ENCODE data around the gene ABHD6. TPM values are rescaled to one million over a fixed set of nuclear protein-coding genes. Genes with fewer than 3 reads are reported as not detected.

Gene ABHD6
- total and polyA plus RNA-seq, 9 of the 15 experiments (the other 6 are each of a cell fraction or from before 2014, with no cell fraction given): 0.53 to 3.6 (median 2.5) TPM

GRCh38 chr3:58198804-58199203 is 38.8 kb upstream of the ABHD6 start (continued):
- no peak for TF ChIP-seq ZBTB49 (CRISPR knock-in tag; IDR thresholded peaks at IDR 0.05; ENCODE audit: borderline replicate concordance)

GRCh38 chr3:58200121-58200709 is 37.4 kb upstream of the ABHD6 start:
- peak; percentile 55 for TF ChIP-seq USF1 (CRISPR knock-in tag; IDR thresholded peaks at IDR 0.05)
- TF ChIP-seq USF2 (CRISPR knock-in tag; IDR thresholded peaks at IDR 0.05): peak; percentile 43; the same call in 1 of the 2 replicates
- TF ChIP-seq NFYB (IDR thresholded peaks at IDR 0.05; ENCODE audit: extremely low read depth, insufficient read length): peak; percentile 19
- no peak for TF ChIP-seq MCM5 (IDR thresholded peaks at IDR 0.05; ENCODE audit: low read depth)
- no peak for TF ChIP-seq NFIC (IDR thresholded peaks at IDR 0.05)
- no peak for TF ChIP-seq CREBBP (IDR thresholded peaks at IDR 0.05; ENCODE audit: low read depth, low read length)
- TF ChIP-seq PCBP1 (IDR thresholded peaks at IDR 0.05; ENCODE audit: low read depth, low read length, poor library complexity, severe bottlenecking): no peak
- TF ChIP-seq FOXA1 (IDR thresholded peaks at IDR 0.05; ENCODE audit: borderline replicate concordance): no peak
- no peak for TF ChIP-seq BCOR (IDR thresholded peaks at IDR 0.05)
- 0 out of 2 replicates have a peak, but pooled peaks have one; percentile 28 for TF ChIP-seq PHF21A (IDR thresholded peaks at IDR 0.05; ENCODE audit: borderline replicate concordance, low read depth)
- no peak for TF ChIP-seq C11orf30 (IDR thresholded peaks at IDR 0.05; ENCODE audit: low read depth)
- Histone ChIP-seq H3K27me3 (ENCODE audit: control insufficient read depth in 2 of 2, insufficient read depth in 2 of 2, low read length in 2 of 2) (peaks cover under 1 to 22% of the 10 kb centered on the region in 2 experiments; a peak in 4 of 5 replicates), H3K36me3 (ENCODE audit: control insufficient read depth, insufficient read depth, low read length) (no peaks in the 10 kb centered on the region), H3K4me1 (replicated peaks in 1 of 2; ENCODE audit: control insufficient read depth in 2 of 2, insufficient read depth in 2 of 2, low read length in 2 of 2) (no peaks in the 10 kb centered on the region; a peak in 1 of 5 replicates), H4K20me1 (replicated peaks; ENCODE audit: control insufficient read depth, insufficient read depth, low read length) (no peaks in the 10 kb centered on the region), H3K9me1 (ENCODE audit: control insufficient read depth, insufficient read depth, low read length) (no peaks in the 10 kb centered on the region), H3K27ac (ENCODE audit: extremely low read depth, low read depth, low read length) (no peak overlapping the region), H3K9ac (ENCODE audit: insufficient read depth in 1 of 2, low read depth in 2 of 2, low read length in 2 of 2) (no peak overlapping the region), H3K4me3 (no peak overlapping the region), H2AFZ (ENCODE audit: low read depth, low read length) (no peak overlapping the region), H3K4me2 (ENCODE audit: insufficient read depth, low read length) (no peak overlapping the region), H3K9me3 (replicated peaks; ENCODE audit: control insufficient read depth, insufficient read depth, low read depth, low read length) (no peaks in the 10 kb centered on the region), H3K79me2 (ENCODE audit: control insufficient read depth, insufficient read depth, low read length) (no peaks in the 10 kb centered on the region)
- intact Hi-C loops (cut with micrococcal nuclease) (no loop called here), in situ Hi-C loops (cut with MboI) (no loop called here)
- FAIRE-seq (no peak), DNase-seq (ENCODE audit: extremely low read depth in 1 of 4, low spot score in 3 of 4) (no peak), ATAC-seq (no peak)
- POLR2A ChIA-PET: no interaction called here
- BruUV-seq (replicated peaks): no TSS peak
- CTCF ChIA-PET (ENCODE audit: low intra/inter-chr PET ratio): no interaction called here

All from K562 (cell line).